ENCODE data around the gene CES1.
"Not testable (repeated sequence)": the region's sequence is repeated elsewhere in the genome, so short reads cannot be mapped to it uniquely, and the experiment has no call there.

GRCh38 chr16:55791512-55791911, 41.4 kb downstream of the CES1 start:
- TF ChIP-seq EZH2 (IDR thresholded peaks at IDR 0.05; ENCODE audit: insufficient read depth, poor library complexity, severe bottlenecking); EZH2phosphoT487 (IDR thresholded peaks at IDR 0.05; ENCODE audit: insufficient read depth, low read depth): not testable (repeated sequence)

All from GM23248 (cell line).